T follicular helper cell (primary cell): ENCODE measurements around the gene PEX13.
"Not testable (repeated sequence)": the region's sequence is repeated elsewhere in the genome, so short reads cannot be mapped to it uniquely, and the experiment has no call there.

Experiments used
- DNase-seq: peaks from one replicate; pipeline ENCODE4 v3.0.0-alpha.2; 2020; ENCODE audit warnings: low read depth
- total RNA-seq, 2 experiments: gene quantifications; one replicate each; lab custom pipeline; 2026; lab: John Stamatoyannopoulos, UW

Gene PEX13, protein sequence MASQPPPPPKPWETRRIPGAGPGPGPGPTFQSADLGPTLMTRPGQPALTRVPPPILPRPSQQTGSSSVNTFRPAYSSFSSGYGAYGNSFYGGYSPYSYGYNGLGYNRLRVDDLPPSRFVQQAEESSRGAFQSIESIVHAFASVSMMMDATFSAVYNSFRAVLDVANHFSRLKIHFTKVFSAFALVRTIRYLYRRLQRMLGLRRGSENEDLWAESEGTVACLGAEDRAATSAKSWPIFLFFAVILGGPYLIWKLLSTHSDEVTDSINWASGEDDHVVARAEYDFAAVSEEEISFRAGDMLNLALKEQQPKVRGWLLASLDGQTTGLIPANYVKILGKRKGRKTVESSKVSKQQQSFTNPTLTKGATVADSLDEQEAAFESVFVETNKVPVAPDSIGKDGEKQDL
- total RNA-seq, result 32.0 to 41.3 reads per million in 2 experiments

DNA sequence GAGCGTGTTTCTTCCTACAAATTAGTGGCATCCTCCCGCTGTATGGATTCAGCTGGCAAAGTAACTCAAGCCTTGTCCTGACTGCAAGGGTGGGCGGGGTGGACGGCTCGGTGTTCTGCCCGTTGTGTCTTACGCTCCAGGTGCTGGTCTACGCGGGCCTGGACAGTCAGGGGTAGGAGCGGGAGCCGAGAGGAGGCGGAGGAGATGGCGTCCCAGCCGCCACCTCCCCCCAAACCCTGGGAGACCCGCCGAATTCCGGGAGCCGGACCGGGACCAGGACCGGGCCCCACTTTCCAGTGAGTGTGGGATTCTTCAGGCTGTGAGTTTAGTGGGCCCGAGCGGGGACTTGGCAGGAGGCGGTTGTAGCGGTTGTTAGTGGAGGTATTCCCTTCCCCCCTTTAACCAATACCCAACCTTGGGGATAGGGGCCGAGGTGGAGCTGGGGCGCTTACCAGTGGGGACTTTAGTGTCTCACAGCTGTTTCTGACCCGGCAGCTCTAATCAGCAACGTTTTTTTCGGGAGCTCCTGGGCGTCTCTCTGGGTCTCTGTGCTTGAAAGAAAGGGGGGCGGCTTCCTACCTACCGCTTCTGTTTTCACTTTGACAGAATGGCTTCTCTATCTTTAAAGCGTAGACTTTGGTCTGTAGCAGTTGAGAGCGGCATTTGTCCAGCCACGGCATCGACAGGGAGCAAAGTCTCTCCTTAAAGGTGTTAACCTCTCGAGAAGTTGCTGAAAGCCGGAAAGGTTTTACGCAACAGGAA is at the start of gene PEX13, which contains the start of gene PUS10:
PEX13 (plus strand) TSS at position 165 of the 762 bp plus-strand sequence; CDS start at position 205, 40 bp downstream.
PUS10 (minus strand) TSS at position 700 of the 762 bp plus-strand sequence. CDS start 6,365 bp downstream, outside the sequence.
- DNase-seq, result peak; percentile 31

GRCh38 chr2:60972889-60973656 is 44.4 kb upstream of the PEX13 start:
- DNase-seq, result no peak

DNA sequence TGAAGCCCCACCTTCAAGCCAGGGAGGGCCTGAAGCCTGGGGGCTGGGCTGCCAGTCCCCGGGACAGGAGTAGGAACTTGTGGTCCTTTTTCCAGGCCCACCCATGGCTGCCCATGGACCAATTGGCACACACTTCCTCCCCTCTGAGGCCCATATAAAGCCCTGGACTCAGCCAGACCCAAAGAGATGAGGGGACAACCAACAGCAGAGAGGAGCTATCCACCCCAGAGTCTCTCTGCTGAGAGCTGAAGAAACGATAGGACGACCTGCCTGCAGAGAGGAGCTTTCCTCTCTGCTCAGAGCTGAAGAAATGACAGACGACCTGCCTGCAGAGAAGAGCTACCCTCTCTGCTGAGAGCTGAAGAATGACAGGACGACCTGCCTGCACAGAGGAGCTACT is 43.8 kb upstream of the PEX13 start:
- no peak for DNase-seq

GRCh38 chr2:60974652-60975051 is 42.9 kb upstream of the PEX13 start:
- no peak for DNase-seq

- DNase-seq, result no peak
Measured at GRCh38 chr2:60976256-60976850, 41.2 kb upstream of the PEX13 start.

GRCh38 chr2:60976875-60977561 is 40.5 kb upstream of the PEX13 start:
- no peak for DNase-seq

DNA sequence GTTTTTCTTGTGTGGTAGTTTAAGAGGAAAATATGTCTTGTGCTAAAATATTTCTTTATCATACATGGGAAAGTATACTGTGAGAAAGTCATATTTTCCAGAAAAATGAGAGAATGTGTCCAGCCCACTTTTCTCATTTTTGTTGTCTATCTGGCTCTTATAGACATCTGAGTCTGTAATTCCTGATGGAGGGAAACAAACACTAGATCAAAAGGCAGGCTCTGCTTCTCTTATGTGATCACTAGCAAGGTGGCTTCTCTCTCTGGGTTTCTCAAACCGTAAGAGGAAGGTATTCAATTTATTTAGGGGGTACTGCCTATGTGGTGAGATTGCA is 40.0 kb upstream of the PEX13 start:
- no peak for DNase-seq

DNA sequence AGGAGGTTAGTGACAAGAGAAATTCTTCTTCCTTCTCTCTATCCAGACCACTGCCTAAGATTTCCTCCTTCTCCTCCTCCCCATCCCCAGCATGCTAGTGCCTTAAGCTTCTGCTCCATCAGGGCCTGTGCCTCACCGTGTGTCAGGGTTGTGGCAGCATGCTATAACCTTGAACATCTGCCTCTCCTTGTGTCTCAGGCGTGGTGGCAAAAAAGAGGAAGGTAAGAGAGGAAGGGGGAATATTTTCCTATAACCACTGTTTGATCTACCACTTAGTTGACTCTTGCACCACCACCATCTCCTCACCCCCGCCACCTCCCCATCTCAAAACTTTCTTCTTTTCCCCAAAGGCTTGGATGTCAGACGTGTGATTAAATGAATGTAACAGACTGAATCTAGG is 38.3 kb upstream of the PEX13 start:
- DNase-seq, result no peak

DNA sequence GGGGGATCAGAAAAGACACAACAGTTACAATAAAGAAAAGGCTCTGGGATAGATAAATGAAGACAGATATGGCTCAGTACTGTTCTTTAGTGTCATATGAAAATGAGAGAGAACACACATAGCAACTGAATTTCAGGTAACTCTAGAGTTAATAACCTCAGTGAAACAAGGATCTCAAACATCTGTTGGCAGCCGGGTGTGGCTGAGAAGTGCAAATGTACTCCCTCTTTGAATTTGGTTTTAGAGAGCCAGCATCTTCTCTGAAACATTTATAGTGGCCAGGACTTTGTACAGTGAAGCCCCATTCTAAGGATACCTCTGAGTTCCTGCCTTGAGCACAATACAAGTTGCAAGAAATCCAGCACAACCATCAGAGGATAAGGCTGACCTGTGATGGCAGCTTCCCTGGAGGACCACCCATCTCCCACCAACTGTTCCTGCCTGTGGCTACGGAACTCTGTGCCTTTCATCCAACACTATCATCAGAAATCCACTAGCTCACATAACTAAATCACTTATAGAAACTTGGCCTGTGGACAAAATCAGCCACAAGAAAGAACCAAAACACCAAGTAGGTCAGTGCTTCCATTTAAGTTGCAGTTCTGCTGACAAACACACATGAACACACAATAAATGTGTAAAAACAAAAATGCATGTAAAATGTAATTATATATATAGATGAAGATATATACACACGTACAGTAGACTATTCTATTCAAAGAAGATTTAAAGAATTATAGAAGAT is 37.3 kb upstream of the PEX13 start:
- no peak for DNase-seq

DNA sequence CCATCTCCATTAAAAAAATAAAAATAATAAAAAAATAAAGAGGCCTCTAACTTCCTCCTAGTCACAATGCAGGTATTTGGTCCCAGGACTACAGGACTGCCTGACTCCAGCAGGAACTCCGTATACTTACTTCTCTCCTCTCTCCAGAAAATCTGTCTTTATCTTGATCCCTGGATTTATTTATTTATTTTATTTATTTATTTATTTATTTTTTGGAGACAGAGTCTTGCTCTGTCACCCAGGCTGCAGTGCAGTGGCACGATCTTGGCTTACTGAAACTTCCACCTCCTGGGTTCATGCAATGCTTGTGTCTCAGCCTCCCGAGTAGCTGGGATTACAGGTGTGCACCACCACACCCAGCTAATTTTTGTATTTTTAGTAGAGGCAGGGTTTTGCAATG is 35.5 kb upstream of the PEX13 start:
- not testable (repeated sequence) for DNase-seq

GRCh38 chr2:60984720-60985119 is 32.8 kb upstream of the PEX13 start:
- no peak for DNase-seq

- no peak for DNase-seq
Measured at GRCh38 chr2:60987041-60987440, 30.5 kb upstream of the PEX13 start.

DNA sequence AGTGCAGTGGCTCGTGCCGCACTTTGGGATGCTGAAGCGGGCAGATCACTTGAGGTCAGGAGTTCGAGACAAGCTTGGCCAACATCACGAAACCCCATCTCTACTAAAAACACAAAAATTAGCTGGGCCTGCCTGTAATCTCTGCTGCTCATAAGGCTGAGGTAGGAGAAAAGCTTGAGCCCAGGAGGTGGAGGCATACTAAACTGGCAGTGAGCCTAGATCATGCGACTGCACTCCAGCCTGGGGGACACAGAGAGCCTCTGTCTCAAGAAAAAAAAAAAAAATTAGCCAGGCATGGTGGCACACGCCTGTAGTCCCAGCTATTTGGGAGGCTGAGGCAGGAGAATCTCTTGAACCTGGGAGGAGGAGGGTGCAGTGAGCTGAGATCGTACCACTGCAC is 29.9 kb upstream of the PEX13 start:
- DNase-seq, result not testable (repeated sequence)

DNA sequence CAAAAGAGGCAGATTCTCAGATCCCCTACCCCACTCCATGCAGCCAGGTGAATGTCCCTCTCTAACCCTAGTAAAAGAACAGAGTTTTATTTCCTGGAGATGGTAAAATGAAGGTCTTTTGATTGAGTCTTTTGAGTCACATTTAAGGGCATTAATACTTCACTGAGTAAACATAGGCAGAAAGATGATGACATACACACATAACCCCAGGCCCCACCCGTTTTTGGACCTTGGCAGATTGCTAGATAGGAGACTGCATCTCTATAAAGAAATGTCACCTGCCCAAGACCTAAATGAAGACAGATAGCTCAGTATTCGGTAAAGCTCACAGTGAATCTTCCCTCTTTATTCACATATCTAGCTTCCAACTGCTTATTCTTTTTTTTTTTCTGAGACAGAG is 28.3 kb upstream of the PEX13 start:
- DNase-seq, result no peak

DNA sequence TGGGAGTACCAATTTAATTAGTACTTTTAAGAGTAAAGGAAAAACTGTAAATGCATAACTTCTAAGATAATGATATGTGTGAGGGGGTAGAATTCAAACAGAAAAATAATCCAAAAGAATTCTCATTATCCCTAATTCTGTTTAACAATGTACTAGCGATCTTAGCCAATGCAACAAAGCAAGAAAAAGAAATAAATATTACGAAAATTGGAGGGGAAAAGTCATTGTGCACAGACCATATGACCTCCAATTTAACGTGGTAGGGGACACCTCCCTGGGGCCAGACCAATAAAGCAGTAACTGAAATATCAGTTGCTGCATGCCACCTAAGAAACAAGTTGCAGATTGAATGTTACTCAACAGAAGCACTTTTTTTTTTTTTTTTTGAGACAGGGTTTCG is 25.9 kb upstream of the PEX13 start:
- DNase-seq, result no peak

DNA sequence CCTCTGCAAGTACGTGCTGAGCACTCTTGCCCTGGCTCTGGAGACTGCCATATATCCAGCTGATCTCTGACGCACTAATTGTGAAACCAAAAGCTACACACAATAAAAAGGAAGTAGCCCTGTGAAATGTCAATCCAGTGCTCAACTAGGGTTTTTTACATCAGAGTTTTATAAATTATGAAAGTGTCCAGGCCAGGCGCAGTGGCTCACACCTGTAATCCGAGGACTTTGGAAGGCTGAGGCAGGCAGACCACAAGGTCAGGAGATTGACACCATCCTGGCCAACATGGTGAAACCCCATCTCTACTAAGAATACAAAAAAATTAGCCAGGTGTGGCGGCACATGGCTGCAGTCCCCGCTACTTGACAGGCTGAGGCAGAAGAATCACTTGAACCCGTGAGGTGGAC is 24.5 kb upstream of the PEX13 start:
- no peak for DNase-seq

DNA sequence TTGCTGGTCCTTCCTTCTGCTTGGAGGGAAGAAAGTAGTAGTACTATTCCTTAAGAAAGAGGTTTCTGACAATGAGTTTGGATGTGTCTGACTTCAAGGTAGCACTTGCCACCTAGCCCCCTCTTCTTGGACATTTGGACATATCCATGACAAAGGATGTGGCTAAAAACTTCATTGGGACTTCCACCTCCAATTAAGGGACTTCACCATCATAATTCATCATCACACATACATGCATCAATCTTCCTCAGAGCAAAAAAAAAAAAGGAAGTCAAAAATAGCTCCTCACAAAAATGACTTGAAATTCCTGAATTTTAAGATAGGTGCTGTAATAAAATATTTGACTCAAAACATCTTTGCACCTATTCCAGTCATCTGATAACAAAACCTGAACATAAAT is 23.4 kb upstream of the PEX13 start:
- no peak for DNase-seq

GRCh38 chr2:60998628-60999545 is 18.6 kb upstream of the PEX13 start:
- no peak for DNase-seq

DNA sequence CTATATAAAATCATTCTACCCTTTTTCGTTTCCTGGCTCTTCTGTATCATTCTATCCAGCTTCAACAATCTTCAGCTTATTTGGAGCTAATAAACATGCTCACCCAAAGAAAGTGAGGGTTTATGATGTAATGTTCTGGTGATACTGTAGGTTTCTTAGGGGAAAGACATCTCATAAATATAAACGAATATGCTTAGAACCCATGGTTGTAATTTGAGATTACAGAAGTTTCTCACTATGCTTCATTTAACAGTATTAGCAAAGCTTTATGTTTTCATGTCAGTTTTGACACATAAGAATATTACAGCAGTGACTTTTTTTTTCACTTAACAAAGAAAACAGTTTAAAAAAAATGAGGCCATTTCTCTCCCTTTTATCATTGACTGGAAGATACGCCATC is 11.8 kb upstream of the PEX13 start:
- DNase-seq, result no peak
